GM12874 (cell line): ENCODE measurements around the gene SV2C.

ENCODE experiments used
- TF ChIP-seq, protein P1 (sequence below): IDR thresholded peaks from 2 replicates; pipeline ENCODE4 v1.5.1; 2011; ENCODE audit warnings: low read depth, mild to moderate bottlenecking, control low read depth, low read length, moderate library complexity; ENCODE audit not compliant: insufficient read depth

SV2C gene

DNA sequence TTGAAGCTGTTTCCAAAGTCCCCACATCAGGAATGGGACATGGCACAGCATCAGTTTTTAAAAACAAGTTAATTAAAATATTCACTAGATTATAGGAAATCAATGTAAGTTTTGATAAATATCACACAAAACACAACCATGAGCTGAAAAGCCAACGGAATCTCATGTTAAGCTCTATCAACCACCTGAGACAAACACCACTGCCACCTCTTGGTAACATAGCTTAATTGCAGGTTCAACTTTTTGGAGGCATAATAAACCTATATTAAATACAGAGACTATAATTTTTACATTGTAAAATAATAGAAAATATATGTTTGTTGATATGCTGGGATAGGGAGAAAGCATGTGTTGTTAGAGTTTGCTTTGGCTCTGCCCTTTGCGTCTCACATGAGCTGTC, 126.1 kb downstream of the SV2C start:
- TF ChIP-seq, protein P1, sequence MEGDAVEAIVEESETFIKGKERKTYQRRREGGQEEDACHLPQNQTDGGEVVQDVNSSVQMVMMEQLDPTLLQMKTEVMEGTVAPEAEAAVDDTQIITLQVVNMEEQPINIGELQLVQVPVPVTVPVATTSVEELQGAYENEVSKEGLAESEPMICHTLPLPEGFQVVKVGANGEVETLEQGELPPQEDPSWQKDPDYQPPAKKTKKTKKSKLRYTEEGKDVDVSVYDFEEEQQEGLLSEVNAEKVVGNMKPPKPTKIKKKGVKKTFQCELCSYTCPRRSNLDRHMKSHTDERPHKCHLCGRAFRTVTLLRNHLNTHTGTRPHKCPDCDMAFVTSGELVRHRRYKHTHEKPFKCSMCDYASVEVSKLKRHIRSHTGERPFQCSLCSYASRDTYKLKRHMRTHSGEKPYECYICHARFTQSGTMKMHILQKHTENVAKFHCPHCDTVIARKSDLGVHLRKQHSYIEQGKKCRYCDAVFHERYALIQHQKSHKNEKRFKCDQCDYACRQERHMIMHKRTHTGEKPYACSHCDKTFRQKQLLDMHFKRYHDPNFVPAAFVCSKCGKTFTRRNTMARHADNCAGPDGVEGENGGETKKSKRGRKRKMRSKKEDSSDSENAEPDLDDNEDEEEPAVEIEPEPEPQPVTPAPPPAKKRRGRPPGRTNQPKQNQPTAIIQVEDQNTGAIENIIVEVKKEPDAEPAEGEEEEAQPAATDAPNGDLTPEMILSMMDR: no peak

GRCh38 chr5:76210946-76211345, 127.8 kb downstream of the SV2C start:
- TF ChIP-seq, protein P1: no peak

DNA sequence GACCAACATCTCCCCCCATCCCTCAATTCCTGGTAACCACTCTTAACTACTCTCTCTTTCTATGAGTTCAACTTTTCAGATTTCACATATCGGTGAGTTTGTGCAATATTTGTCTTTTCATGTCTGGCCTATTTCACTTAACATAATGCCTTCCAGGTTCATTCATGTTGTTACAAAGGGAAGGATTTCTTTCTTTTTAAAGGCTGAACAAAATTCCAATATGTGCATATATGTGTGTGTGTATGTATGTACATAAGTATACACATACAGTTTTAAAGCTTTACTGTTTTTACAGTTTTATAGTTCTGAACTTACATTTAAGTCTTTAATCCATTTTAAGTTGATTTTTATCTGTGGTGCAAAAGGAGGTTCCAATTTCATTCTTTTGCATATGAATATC, 130.7 kb downstream of the SV2C start:
- TF ChIP-seq, protein P1: no peak

GRCh38 chr5:76216748-76217147, 133.6 kb downstream of the SV2C start:
- TF ChIP-seq, protein P1: no peak

GRCh38 chr5:76219636-76220035, 136.5 kb downstream of the SV2C start:
- TF ChIP-seq, protein P1: no peak

- TF ChIP-seq, protein P1: no peak
These were observed 138.1 kb downstream of the SV2C start for GRCh38 chr5:76221311-76221710.

DNA sequence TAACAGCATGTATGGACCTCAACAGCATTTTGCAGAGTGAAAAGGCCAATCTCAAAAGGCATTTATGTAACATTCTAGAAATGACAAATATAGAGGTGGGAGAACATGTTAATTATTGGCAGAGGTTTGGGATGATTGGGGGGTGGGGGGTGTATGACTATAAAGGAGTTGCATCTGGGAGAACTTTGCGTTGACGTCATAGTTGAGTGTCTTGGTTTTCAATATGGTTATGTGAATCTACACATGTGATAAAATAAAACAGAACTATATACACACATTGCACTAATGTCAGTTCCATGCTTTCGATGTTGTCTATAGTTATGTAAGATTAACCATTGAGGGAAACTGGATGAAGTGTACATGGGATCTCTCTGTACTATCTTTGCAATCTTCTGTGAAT, 139.1 kb downstream of the SV2C start:
- TF ChIP-seq, protein P1: no peak

DNA sequence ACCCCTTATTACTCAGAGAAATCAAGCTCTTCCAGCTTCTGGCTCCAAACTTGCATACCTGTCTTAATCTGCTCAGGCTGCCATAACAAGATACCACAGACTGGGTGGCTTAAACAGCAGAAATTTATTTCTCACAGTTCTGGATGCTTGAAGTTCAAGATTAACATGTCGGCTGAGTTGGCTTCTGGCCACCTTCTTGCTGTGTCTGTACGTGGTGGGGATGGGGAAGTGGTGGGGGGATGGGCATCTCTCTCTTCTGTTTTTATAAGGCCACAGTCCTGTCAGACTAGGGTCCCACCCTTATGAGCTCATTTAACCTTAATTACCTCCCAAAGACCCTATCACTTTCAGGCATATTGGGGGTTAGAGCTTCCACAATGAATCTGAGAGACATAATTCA, 140.5 kb downstream of the SV2C start:
- TF ChIP-seq, protein P1: no peak
